ENCODE measurements around the gene TUBB2B.
"Not testable (repeated sequence)": the region's sequence is repeated elsewhere in the genome, so short reads cannot be mapped to it uniquely, and the experiment has no call there.

TUBB2B gene

GRCh38 chr6:3244003-3244831, 16.8 kb upstream of the TUBB2B start:
- H3K4me1 ChIP-seq (ENCODE audit: control insufficient read depth, insufficient read depth, low read length): peaks cover 15% of the 10 kb centered on the region

DNA sequence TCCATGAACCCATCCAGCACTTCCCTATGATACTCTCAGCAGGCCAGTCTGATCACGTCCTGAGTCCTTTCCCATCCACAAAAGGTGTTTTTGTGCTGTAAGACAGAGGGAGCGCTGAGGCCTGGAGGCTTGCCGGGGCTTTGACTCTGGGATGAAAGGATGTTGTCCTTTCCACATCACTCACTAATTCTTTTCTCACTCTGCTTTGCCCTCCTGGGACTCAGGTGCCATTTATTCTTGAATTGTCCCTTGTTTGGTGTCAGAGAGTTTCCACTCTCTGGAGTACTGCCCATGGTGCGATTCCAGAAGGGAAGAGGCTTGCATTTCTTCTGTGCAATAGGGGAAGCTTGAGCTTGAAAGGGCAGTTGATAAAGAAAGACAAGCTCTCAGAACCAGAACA, 15.3 kb upstream of the TUBB2B start:
- Histone ChIP-seq H3K4me1 (ENCODE audit: control insufficient read depth, insufficient read depth, low read length) (peaks cover 7% of the 10 kb centered on the region), H3K27me3 (ENCODE audit: control insufficient read depth in 1 of 2, insufficient read depth in 2 of 2, low read length in 2 of 2) (peaks cover 0 to 2% of the 10 kb centered on the region in 2 donors), H3K4me3 (ENCODE audit: low read length in 2 of 2) (no peak overlapping the region), H3K27ac (ENCODE audit: low read length) (no peak overlapping the region), H3K36me3 (ENCODE audit: control insufficient read depth in 2 of 2, insufficient read depth in 2 of 2, low read length in 2 of 2) (no peaks in the 10 kb centered on the region), H3K9ac (ENCODE audit: low read length in 2 of 2) (no peak overlapping the region), H3K9me3 (ENCODE audit: control insufficient read depth in 2 of 2, low read length in 2 of 2) (no peaks in the 10 kb centered on the region)

More at GRCh38 chr6:3244003-3244831, 16.8 kb upstream of the TUBB2B start:
- Histone ChIP-seq H3K9ac (ENCODE audit: low read length in 2 of 2) (no peak overlapping the region), H3K4me3 (ENCODE audit: low read length in 2 of 2) (no peak overlapping the region), H3K36me3 (ENCODE audit: control insufficient read depth in 2 of 2, insufficient read depth in 2 of 2, low read length in 2 of 2) (no peaks in the 10 kb centered on the region), H3K27me3 (ENCODE audit: control insufficient read depth in 1 of 2, insufficient read depth in 2 of 2, low read length in 2 of 2) (peaks cover 0 to 2% of the 10 kb centered on the region in 2 donors), H3K9me3 (ENCODE audit: control insufficient read depth in 2 of 2, low read length in 2 of 2) (no peaks in the 10 kb centered on the region), H3K27ac (ENCODE audit: low read length) (no peak overlapping the region)

- H3K4me3 ChIP-seq (ENCODE audit: low read length in 2 of 2); H3K27me3 ChIP-seq (ENCODE audit: control insufficient read depth in 1 of 2, insufficient read depth in 2 of 2, low read length in 2 of 2); H3K9me3 ChIP-seq (ENCODE audit: control insufficient read depth in 2 of 2, low read length in 2 of 2); H3K4me1 ChIP-seq (ENCODE audit: control insufficient read depth, insufficient read depth, low read length); H3K36me3 ChIP-seq (ENCODE audit: control insufficient read depth in 2 of 2, insufficient read depth in 2 of 2, low read length in 2 of 2); H3K9ac ChIP-seq (ENCODE audit: low read length in 2 of 2); H3K27ac ChIP-seq (ENCODE audit: low read length): not testable (repeated sequence)
These were observed 14.3 kb upstream of the TUBB2B start for GRCh38 chr6:3241745-3242144.

- Histone ChIP-seq H3K9ac (ENCODE audit: low read length in 2 of 2) (no peak overlapping the region), H3K36me3 (ENCODE audit: control insufficient read depth in 2 of 2, insufficient read depth in 2 of 2, low read length in 2 of 2) (no peaks in the 10 kb centered on the region), H3K9me3 (ENCODE audit: control insufficient read depth in 2 of 2, low read length in 2 of 2) (no peaks in the 10 kb centered on the region), H3K4me3 (ENCODE audit: low read length in 2 of 2) (no peak overlapping the region), H3K27me3 (ENCODE audit: control insufficient read depth in 1 of 2, insufficient read depth in 2 of 2, low read length in 2 of 2) (no peaks in the 10 kb centered on the region), H3K27ac (ENCODE audit: low read length) (no peak overlapping the region), H3K4me1 (ENCODE audit: control insufficient read depth, insufficient read depth, low read length) (no peaks in the 10 kb centered on the region)
These were observed 13.1 kb upstream of the TUBB2B start for GRCh38 chr6:3240595-3240994.

DNA sequence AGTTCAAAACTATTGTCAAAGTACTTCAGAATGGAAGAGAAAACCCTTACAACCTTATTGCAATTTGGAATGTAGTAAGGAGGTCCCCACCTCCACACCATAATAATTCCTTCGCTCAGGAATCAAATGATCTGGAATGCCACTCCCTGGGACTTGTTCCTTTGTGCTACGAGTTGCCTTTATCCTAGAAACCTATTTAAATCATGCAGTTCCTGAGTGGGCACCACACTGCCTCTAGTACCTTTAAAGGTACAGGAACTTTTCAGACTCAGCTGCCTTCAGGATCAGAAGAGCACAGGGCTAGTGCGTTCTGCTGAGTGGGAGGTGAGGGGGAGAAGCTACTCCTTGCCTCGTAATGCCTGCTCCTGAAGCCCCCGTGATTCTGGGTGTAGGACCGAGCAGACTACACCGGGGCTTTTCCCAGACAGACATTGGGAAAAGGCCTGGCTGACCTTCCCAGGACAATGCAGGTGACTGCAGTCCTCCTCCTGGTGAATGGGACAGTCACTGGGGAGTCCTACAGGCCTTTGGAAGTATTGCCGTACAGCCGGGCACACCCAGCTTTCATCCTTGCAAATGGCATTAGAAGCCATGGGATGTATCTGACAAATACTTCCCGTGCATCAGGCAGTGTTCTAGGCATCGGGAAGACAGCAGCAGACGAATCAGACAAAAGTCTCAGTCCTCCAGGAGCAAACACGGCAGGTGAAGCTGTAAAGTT, 11.8 kb upstream of the TUBB2B start:
- H3K36me3 ChIP-seq (ENCODE audit: control insufficient read depth in 2 of 2, insufficient read depth in 2 of 2, low read length in 2 of 2): no peaks in the 10 kb centered on the region
- no peaks in the 10 kb centered on the region for H3K4me1 ChIP-seq (ENCODE audit: control insufficient read depth, insufficient read depth, low read length)
- H3K27me3 ChIP-seq (ENCODE audit: control insufficient read depth in 1 of 2, insufficient read depth in 2 of 2, low read length in 2 of 2): no peaks in the 10 kb centered on the region
- no peak overlapping the region for H3K9ac ChIP-seq (ENCODE audit: low read length in 2 of 2)
- H3K9me3 ChIP-seq (ENCODE audit: control insufficient read depth in 2 of 2, low read length in 2 of 2): no peaks in the 10 kb centered on the region
- no peak overlapping the region for H3K27ac ChIP-seq (ENCODE audit: low read length)
- H3K4me3 ChIP-seq (ENCODE audit: low read length in 2 of 2): no peak overlapping the region

DNA sequence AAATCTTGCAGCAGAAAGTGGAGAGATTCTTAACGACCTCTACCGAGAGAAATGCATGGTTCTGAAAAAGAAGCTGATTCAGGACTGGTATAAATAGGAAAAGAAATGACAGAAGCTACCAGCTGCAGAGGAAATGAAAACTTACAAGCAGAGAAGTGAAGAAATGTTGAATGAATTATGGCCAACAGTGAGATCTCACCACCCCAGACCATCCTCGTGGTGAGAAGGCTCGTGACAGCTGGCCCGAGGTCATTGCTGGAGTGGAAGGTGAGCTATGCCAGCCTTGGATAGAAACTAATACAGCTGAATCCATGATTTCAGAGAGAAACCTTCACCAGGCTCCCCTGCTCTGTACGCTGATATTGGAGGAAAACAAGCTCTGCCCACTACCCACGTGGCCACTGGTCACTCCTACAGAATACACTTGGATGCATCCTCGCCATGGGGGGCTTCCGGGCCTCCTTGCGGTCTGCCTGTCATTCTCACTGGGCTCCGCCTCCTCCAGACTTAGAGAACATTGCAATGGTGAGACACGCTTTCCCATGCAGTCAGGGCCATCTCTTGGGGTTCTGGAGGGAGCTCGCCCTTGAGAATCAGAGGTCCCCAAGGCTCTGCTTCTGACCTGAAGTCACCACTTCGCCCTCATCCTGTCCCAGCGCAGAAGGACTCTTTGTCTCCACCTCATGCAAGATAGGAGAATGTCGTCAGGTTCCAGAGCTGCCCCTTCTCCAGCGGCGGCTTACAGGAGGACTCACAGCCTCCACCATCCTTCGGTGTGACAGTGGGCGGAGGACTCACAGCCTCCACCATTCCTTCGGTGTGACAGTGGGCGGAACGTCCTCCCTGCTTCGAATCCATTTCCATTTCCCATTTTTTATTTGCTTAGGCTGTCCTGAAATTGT, 10.6 kb upstream of the TUBB2B start:
- Histone ChIP-seq H3K27ac (ENCODE audit: low read length) (no peak overlapping the region), H3K36me3 (ENCODE audit: control insufficient read depth in 2 of 2, insufficient read depth in 2 of 2, low read length in 2 of 2) (no peaks in the 10 kb centered on the region), H3K27me3 (ENCODE audit: control insufficient read depth in 1 of 2, insufficient read depth in 2 of 2, low read length in 2 of 2) (peaks cover 0 to 6% of the 10 kb centered on the region in 2 donors), H3K9ac (ENCODE audit: low read length in 2 of 2) (no peak overlapping the region), H3K4me3 (ENCODE audit: low read length in 2 of 2) (no peak overlapping the region), H3K4me1 (ENCODE audit: control insufficient read depth, insufficient read depth, low read length) (no peaks in the 10 kb centered on the region), H3K9me3 (ENCODE audit: control insufficient read depth in 2 of 2, low read length in 2 of 2) (no peaks in the 10 kb centered on the region)

GRCh38 chr6:3236005-3236404, 8.6 kb upstream of the TUBB2B start:
- H3K9ac ChIP-seq (ENCODE audit: low read length in 2 of 2): no peak overlapping the region
- no peaks in the 10 kb centered on the region for H3K9me3 ChIP-seq (ENCODE audit: control insufficient read depth in 2 of 2, low read length in 2 of 2)
- H3K36me3 ChIP-seq (ENCODE audit: control insufficient read depth in 2 of 2, insufficient read depth in 2 of 2, low read length in 2 of 2): no peaks in the 10 kb centered on the region
- peaks cover 3 to 17% of the 10 kb centered on the region in 2 donors for H3K27me3 ChIP-seq (ENCODE audit: control insufficient read depth in 1 of 2, insufficient read depth in 2 of 2, low read length in 2 of 2)
- peaks cover 13% of the 10 kb centered on the region for H3K4me1 ChIP-seq (ENCODE audit: control insufficient read depth, insufficient read depth, low read length)
- no peak overlapping the region for H3K4me3 ChIP-seq (ENCODE audit: low read length in 2 of 2)
- no peak overlapping the region for H3K27ac ChIP-seq (ENCODE audit: low read length)

DNA sequence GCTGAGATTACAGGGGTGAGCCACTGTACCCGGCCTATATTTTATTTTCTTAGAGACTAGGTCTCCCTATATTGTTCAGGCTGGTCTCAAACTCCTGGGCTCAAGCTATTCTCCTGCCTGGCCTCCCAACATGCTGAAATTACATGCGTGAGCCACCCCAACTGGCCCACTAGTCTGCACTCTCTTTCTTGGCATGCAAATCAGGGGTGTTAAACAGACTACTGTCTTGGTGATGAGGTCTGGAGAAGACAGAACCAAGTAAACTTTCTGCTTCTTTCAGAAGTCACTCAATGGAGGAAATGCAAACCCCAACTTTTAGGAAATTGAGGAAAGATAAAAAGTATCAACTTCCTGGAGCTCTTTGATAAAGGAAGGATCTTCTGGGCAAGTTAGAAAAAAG, 8.0 kb upstream of the TUBB2B start:
- no peak overlapping the region for H3K4me3 ChIP-seq (ENCODE audit: low read length in 2 of 2)
- H3K27ac ChIP-seq (ENCODE audit: low read length): no peak overlapping the region
- H3K4me1 ChIP-seq (ENCODE audit: control insufficient read depth, insufficient read depth, low read length): peaks cover 18% of the 10 kb centered on the region
- no peaks in the 10 kb centered on the region for H3K9me3 ChIP-seq (ENCODE audit: control insufficient read depth in 2 of 2, low read length in 2 of 2)
- no peak overlapping the region for H3K9ac ChIP-seq (ENCODE audit: low read length in 2 of 2)
- H3K36me3 ChIP-seq (ENCODE audit: control insufficient read depth in 2 of 2, insufficient read depth in 2 of 2, low read length in 2 of 2): no peaks in the 10 kb centered on the region
- H3K27me3 ChIP-seq (ENCODE audit: control insufficient read depth in 1 of 2, insufficient read depth in 2 of 2, low read length in 2 of 2): peaks cover 9 to 18% of the 10 kb centered on the region in 2 donors

DNA sequence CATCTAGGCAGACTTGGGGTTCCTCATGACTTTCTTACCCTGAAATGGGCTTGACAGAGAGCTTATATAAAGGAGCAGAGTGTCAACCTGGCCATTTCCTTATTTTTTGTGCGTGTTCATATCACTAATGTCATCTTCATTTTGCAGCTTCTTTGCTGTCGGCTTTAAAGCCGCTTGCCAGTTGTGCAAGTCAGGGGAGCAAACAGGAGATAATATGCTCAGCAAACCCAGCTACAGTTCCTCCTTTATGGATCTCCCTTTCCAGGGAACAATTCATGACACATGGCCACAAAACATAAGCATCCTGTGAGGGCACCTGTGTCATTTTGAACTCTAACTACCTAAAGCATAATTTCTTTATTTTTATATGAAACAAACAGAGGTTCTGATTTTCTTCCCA, 6.5 kb upstream of the TUBB2B start:
- Histone ChIP-seq H3K9ac (ENCODE audit: low read length in 2 of 2) (no peak overlapping the region), H3K4me3 (ENCODE audit: low read length in 2 of 2) (no peak overlapping the region), H3K27ac (ENCODE audit: low read length) (no peak overlapping the region), H3K27me3 (ENCODE audit: control insufficient read depth in 1 of 2, insufficient read depth in 2 of 2, low read length in 2 of 2) (peaks cover 24 to 32% of the 10 kb centered on the region in 2 donors), H3K4me1 (ENCODE audit: control insufficient read depth, insufficient read depth, low read length) (peaks cover 25% of the 10 kb centered on the region), H3K36me3 (ENCODE audit: control insufficient read depth in 2 of 2, insufficient read depth in 2 of 2, low read length in 2 of 2) (no peaks in the 10 kb centered on the region), H3K9me3 (ENCODE audit: control insufficient read depth in 2 of 2, low read length in 2 of 2) (no peaks in the 10 kb centered on the region)

DNA sequence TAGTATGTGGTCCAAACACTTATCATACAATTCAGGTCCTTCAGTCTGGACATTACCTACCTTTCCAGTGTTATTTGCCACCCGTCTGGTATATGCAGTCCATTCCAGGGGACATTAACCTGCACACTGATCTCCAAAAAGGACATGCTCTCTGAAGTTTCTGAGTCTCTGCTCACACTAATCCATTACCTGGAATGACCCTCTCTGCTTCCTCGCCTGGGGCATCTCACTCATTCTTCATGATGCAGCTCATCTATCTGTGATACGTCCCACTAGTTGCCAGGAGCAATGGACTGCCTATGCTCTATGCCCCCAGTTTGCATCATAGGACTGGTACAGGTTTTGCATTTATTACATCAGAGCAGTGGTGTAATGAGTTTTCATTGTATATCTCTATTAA, 5.9 kb upstream of the TUBB2B start:
- Histone ChIP-seq H3K4me1 (ENCODE audit: control insufficient read depth, insufficient read depth, low read length) (peaks cover 28% of the 10 kb centered on the region), H3K9ac (ENCODE audit: low read length in 2 of 2) (no peak overlapping the region), H3K27me3 (ENCODE audit: control insufficient read depth in 1 of 2, insufficient read depth in 2 of 2, low read length in 2 of 2) (peaks cover 27 to 33% of the 10 kb centered on the region in 2 donors), H3K27ac (ENCODE audit: low read length) (no peak overlapping the region), H3K36me3 (ENCODE audit: control insufficient read depth in 2 of 2, insufficient read depth in 2 of 2, low read length in 2 of 2) (no peaks in the 10 kb centered on the region), H3K4me3 (ENCODE audit: low read length in 2 of 2) (no peak overlapping the region), H3K9me3 (ENCODE audit: control insufficient read depth in 2 of 2, low read length in 2 of 2) (no peaks in the 10 kb centered on the region)
